ENCODE results near the gene ITSN2.
"Not testable (repeated sequence)": the region's sequence is repeated elsewhere in the genome, so short reads cannot be mapped to it uniquely, and the experiment has no call there.

The ITSN2 gene

GRCh38 chr2:24214880-24215279 is 145.5 kb downstream of the ITSN2 start:
- DNase-seq (ENCODE audit: low spot score), result no peak

GRCh38 chr2:24211408-24211807 is 148.9 kb downstream of the ITSN2 start:
- DNase-seq (ENCODE audit: low spot score), result no peak

GRCh38 chr2:24210723-24211122 is 149.6 kb downstream of the ITSN2 start:
- no peak for DNase-seq (ENCODE audit: low spot score)

GRCh38 chr2:24210106-24210455 is 150.3 kb downstream of the ITSN2 start:
- no peak for DNase-seq (ENCODE audit: low spot score)

- no peak for DNase-seq (ENCODE audit: low spot score)
These were observed 150.8 kb downstream of the ITSN2 start for GRCh38 chr2:24209389-24210105.

- no peak for DNase-seq (ENCODE audit: low spot score)
These were observed 151.8 kb downstream of the ITSN2 start for GRCh38 chr2:24208490-24208889.

GRCh38 chr2:24207359-24207758 is 153.0 kb downstream of the ITSN2 start:
- DNase-seq (ENCODE audit: low spot score), result no peak

- DNase-seq (ENCODE audit: low spot score), result no peak
These were observed 153.6 kb downstream of the ITSN2 start for GRCh38 chr2:24206714-24207113.

GRCh38 chr2:24206242-24206641 is 154.1 kb downstream of the ITSN2 start:
- no peak for DNase-seq (ENCODE audit: low spot score)

GRCh38 chr2:24205131-24205530 is 155.2 kb downstream of the ITSN2 start:
- no peak for DNase-seq (ENCODE audit: low spot score)

GRCh38 chr2:24204505-24204904 is 155.8 kb downstream of the ITSN2 start:
- DNase-seq (ENCODE audit: low spot score), result no peak

- no peak for DNase-seq (ENCODE audit: low spot score)
These were observed 156.6 kb downstream of the ITSN2 start for GRCh38 chr2:24203787-24204150.

- no peak for DNase-seq (ENCODE audit: low spot score)
These were observed 157.1 kb downstream of the ITSN2 start for GRCh38 chr2:24203029-24203786.

GRCh38 chr2:24200799-24201198 is 159.5 kb downstream of the ITSN2 start:
- no peak for DNase-seq (ENCODE audit: low spot score)

GRCh38 chr2:24199968-24200590 is 160.3 kb downstream of the ITSN2 start:
- no peak for DNase-seq (ENCODE audit: low spot score)

GRCh38 chr2:24197213-24197612 is 163.1 kb downstream of the ITSN2 start:
- not testable (repeated sequence) for DNase-seq (ENCODE audit: low spot score)

GRCh38 chr2:24191848-24192247 is 168.5 kb downstream of the ITSN2 start:
- DNase-seq (ENCODE audit: low spot score), result no peak

GRCh38 chr2:24191156-24191555 is 169.2 kb downstream of the ITSN2 start:
- no peak for DNase-seq (ENCODE audit: low spot score)

- DNase-seq (ENCODE audit: low spot score), result no peak
These were observed 169.8 kb downstream of the ITSN2 start for GRCh38 chr2:24190503-24190902.

- peak; percentile 13 for DNase-seq (ENCODE audit: low spot score)
These were observed 170.8 kb downstream of the ITSN2 start for GRCh38 chr2:24189551-24189950.

- no peak for DNase-seq (ENCODE audit: low spot score)
These were observed 176.8 kb downstream of the ITSN2 start for GRCh38 chr2:24183366-24184069.

- no peak for DNase-seq (ENCODE audit: low spot score)
These were observed 177.8 kb downstream of the ITSN2 start for GRCh38 chr2:24182507-24182906.
